ENCODE measurements around the gene MRPL42. TPM values are rescaled to one million over a fixed set of nuclear protein-coding genes. Genes with fewer than 3 reads are reported as not detected.

MRPL42 gene
- total RNA-seq, 2 donors from 2014 or later: 11.9 to 21.4 TPM

- Histone ChIP-seq H3K4me1 (no peaks in the 10 kb centered on the region), H3K9me3 (no peaks in the 10 kb centered on the region), H3K27ac (no peak overlapping the region), H3K27me3 (no peaks in the 10 kb centered on the region), H3K36me3 (replicated peaks in 1 of 2; ENCODE audit: insufficient read depth in 1 of 2, low read depth in 2 of 2) (no peaks in the 10 kb centered on the region), H3K4me3 (no peak overlapping the region)
- WGBS, 2 donors: 58 to 68% methylated on average over 11 of the region's 11 CpGs
- intact Hi-C loops (cut with DNase I): loop anchor here (5.0 kb wide), 1 partner anchor 599 kb away; no protein-coding TSS in a partner anchor
- TF ChIP-seq CTCF (IDR thresholded peaks at IDR 0.05) (peak; percentile 56 to 77 (median 72)), POLR2A (IDR thresholded peaks at IDR 0.05) (no peak)
- DNase-seq: peak; percentile 25 to 55 (median 46)
- no peak for ATAC-seq
These were observed 35.7 kb downstream of the MRPL42 start for GRCh38 chr12:93502802-93503623.

- TF ChIP-seq POLR2A (IDR thresholded peaks at IDR 0.05): no peak
- TF ChIP-seq CTCF (IDR thresholded peaks at IDR 0.05): no peak
- no peaks in the 10 kb centered on the region for H3K27me3 ChIP-seq
- no peak overlapping the region for H3K27ac ChIP-seq
- no peaks in the 10 kb centered on the region for H3K9me3 ChIP-seq
- no peaks in the 10 kb centered on the region for H3K36me3 ChIP-seq (replicated peaks in 1 of 2; ENCODE audit: insufficient read depth in 1 of 2, low read depth in 2 of 2)
- no peak overlapping the region for H3K4me3 ChIP-seq
- intact Hi-C loops (cut with DNase I): no loop called here
- no peaks in the 10 kb centered on the region for H3K4me1 ChIP-seq
- DNase-seq (no peak), ATAC-seq (no peak)
These were observed 39.9 kb downstream of the MRPL42 start for GRCh38 chr12:93507165-93507564.

GRCh38 chr12:93509506-93509905 lies 42.2 kb downstream of the MRPL42 start:
- Histone ChIP-seq H3K9me3 (no peaks in the 10 kb centered on the region), H3K4me1 (no peaks in the 10 kb centered on the region), H3K27me3 (no peaks in the 10 kb centered on the region), H3K4me3 (no peak overlapping the region), H3K36me3 (replicated peaks in 1 of 2; ENCODE audit: insufficient read depth in 1 of 2, low read depth in 2 of 2) (no peaks in the 10 kb centered on the region), H3K27ac (no peak overlapping the region)
- no peak for ATAC-seq
- WGBS, 2 donors: 82 to 88% methylated on average over 1 of the region's 1 CpG
- DNase-seq: no peak
- TF ChIP-seq CTCF (IDR thresholded peaks at IDR 0.05): no peak
- TF ChIP-seq POLR2A (IDR thresholded peaks at IDR 0.05): no peak
- intact Hi-C loops (cut with DNase I): no loop called here

- Histone ChIP-seq H3K36me3 (replicated peaks in 1 of 2; ENCODE audit: insufficient read depth in 1 of 2, low read depth in 2 of 2) (no peaks in the 10 kb centered on the region), H3K9me3 (no peaks in the 10 kb centered on the region), H3K4me3 (no peak overlapping the region), H3K27ac (no peak overlapping the region), H3K4me1 (no peaks in the 10 kb centered on the region), H3K27me3 (no peaks in the 10 kb centered on the region)
- ATAC-seq (no peak), DNase-seq (no peak)
- intact Hi-C loops (cut with DNase I): no loop called here
- no peak for TF ChIP-seq POLR2A (IDR thresholded peaks at IDR 0.05)
- no peak for TF ChIP-seq CTCF (IDR thresholded peaks at IDR 0.05)
- WGBS, 2 donors: 88 to 89% methylated on average over 5 of the region's 5 CpGs
These were observed 47.5 kb downstream of the MRPL42 start for GRCh38 chr12:93514853-93515252.

DNA sequence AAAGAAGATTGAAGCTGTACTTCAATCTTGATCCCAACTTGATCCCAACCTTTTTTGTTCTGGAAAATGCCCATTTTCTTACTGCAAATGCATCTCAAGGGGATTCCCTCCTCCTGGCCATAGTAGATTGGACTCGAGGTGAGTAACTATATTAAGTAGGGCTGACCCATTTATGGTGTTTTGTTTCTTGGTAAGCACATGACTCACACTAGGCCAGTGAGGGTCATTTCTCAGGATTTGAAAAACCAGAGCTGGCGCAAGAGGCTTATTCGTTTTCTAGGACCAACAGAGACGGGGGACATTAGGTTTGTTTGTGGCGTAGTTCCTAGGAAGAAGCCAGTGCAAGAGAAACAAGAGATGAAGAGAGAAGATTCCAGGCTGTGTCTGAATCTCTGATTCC lies 51.4 kb downstream of the MRPL42 start:
- intact Hi-C loops (cut with DNase I): no loop called here
- TF ChIP-seq POLR2A (IDR thresholded peaks at IDR 0.05) (no peak), CTCF (IDR thresholded peaks at IDR 0.05) (no peak)
- 82% methylated on average over 5 of the region's 5 CpGs for WGBS, 2 donors
- Histone ChIP-seq H3K27me3 (no peaks in the 10 kb centered on the region), H3K36me3 (replicated peaks in 1 of 2; ENCODE audit: insufficient read depth in 1 of 2, low read depth in 2 of 2) (no peaks in the 10 kb centered on the region), H3K4me1 (no peaks in the 10 kb centered on the region), H3K27ac (no peak overlapping the region), H3K9me3 (no peaks in the 10 kb centered on the region), H3K4me3 (no peak overlapping the region)
- DNase-seq (no peak), ATAC-seq (no peak)

All from body of pancreas (tissue), 4 donors.